Transverse colon (tissue), 4 donors: ENCODE measurements around the gene CCNY. TPM values are rescaled to one million over a fixed set of nuclear protein-coding genes. Genes with fewer than 3 reads are reported as not detected.

ENCODE experiments used
- DNase-seq: peaks from one replicate; pipeline ENCODE4 v3.0.0-alpha.2; 2019
- H3K27ac ChIP-seq, 4 donors: fragments of 200-600 bp; sonication (generic); 2 replicates each; pipeline ENCODE4 v1.5.1; 2016 to 2018; ENCODE audit warnings: inconsistent platforms in 4 of 4
- H3K27me3 ChIP-seq: fragments of 200-600 bp; sonication (generic); 2 replicates; pipeline ENCODE4 v1.5.1; 2017; ENCODE audit warnings: inconsistent platforms
- H3K36me3 ChIP-seq, 4 donors: fragments of 200-600 bp; sonication (generic); 2 replicates each; pipeline ENCODE4 v1.5.1; 2017 to 2019; ENCODE audit warnings: inconsistent platforms in 4 of 4
- H3K4me1 ChIP-seq, 4 donors: fragments of 200-600 bp; sonication (generic); 2 replicates each; pipeline ENCODE4 v1.5.1; 2017 to 2020; ENCODE audit warnings: inconsistent platforms in 4 of 4
- H3K4me3 ChIP-seq, 4 donors: fragments of 200-600 bp; sonication (generic); 1 replicate in 1 of 4; 2 replicates in 3 of 4; pipeline versions ENCODE4 v1.5.1 to v1.6.1; 2017 to 2019; ENCODE audit warnings: inconsistent platforms in 4 of 4
- H3K9me3 ChIP-seq, 2 donors: fragments of 200-600 bp; sonication (generic); 2 replicates each; pipeline ENCODE4 v1.5.1; 2017 to 2019; ENCODE audit warnings: inconsistent platforms in 2 of 2
- CTCF ChIP-seq, 5 experiments: fragments of 200-600 bp in 3 of 5; fragments of 450-650 bp in 2 of 5; sonication (generic) in 3 of 5; IDR thresholded peaks; 1 replicate in 2 of 5; 2 replicates in 3 of 5; pipeline ENCODE4 v1.5.1; 2016 to 2017; ENCODE audit warnings: antibody characterized with exemption in 5 of 5, inconsistent platforms in 3 of 5, mild to moderate bottlenecking in 2 of 5, moderate library complexity in 1 of 5
- EP300 ChIP-seq: sonication (generic); formaldehyde crosslinking; IDR thresholded peaks from one replicate; pipeline ENCODE4 v1.6.1; 2017; ENCODE audit warnings: antibody characterized with exemption, low read depth
- POLR2A ChIP-seq: fragments of 450-650 bp; IDR thresholded peaks from one replicate; pipeline ENCODE4 v1.6.1; 2016; ENCODE audit warnings: antibody characterized with exemption, mild to moderate bottlenecking, moderate library complexity
- POLR2AphosphoS5 ChIP-seq, 3 donors: sonication (generic); formaldehyde crosslinking; IDR thresholded peaks; one replicate each; pipeline ENCODE4 v1.6.1; 2016; ENCODE audit warnings: antibody characterized with exemption in 3 of 3
- WGBS, 2 donors: methylation state at CpG; one replicate each; pipeline ENCODE4 v1.1.5; 2018; ENCODE audit warnings: low coverage in 1 of 2; 5-methylcytosine and 5-hydroxymethylcytosine counted together
- in situ Hi-C, 4 donors: fragments of 200-750 bp; cut with MboI; loops; one replicate each; pipeline versions ENCODE4 v1.15.0 to v1.15.1; 2017; ENCODE audit warnings: low sequenced_read_pairs in 3 of 4, low pct_ligation_motif_present in 1 of 4, low pct_unique_long_range_greater_than_20kb in 1 of 4
- intact Hi-C: fragments of 100-400 bp; cut with DNase I; formaldehyde crosslinking; loops from one replicate; pipeline ENCODE4 v1.15.1; 2023; ENCODE audit warnings: low total_unique reads
- total RNA-seq, 4 donors: library from RNA; depleted of rRNA; stranded (reverse); fragments of >200 nt; gene quantifications; one replicate each; pipeline ENCODE4 v1.1.0, GENCODE V29; 2016

Gene CCNY
- total RNA-seq, 4 donors from 2014 or later: 19.5 to 53.9 (median 41.4) TPM

- H3K36me3 ChIP-seq: peaks cover 0 to 6% (median 0%) of the 10 kb centered on the region in 4 donors
- 76% methylated on average over 4 of the region's 4 CpGs; no CpG with 5 or more reads in 1 of the 2 donors for WGBS, 2 donors
- H3K4me1 ChIP-seq: no peaks in the 10 kb centered on the region
- H3K27ac ChIP-seq: no peak overlapping the region
- H3K9me3 ChIP-seq: no peaks in the 10 kb centered on the region
- in situ Hi-C loops: no loop called here
- no peak for DNase-seq
- no peak overlapping the region for H3K4me3 ChIP-seq
- TF ChIP-seq POLR2AphosphoS5 (IDR thresholded peaks at IDR 0.05) (no peak), CTCF (IDR thresholded peaks at IDR 0.05) (no peak), EP300 (no peak), POLR2A (no peak)
- no peaks in the 10 kb centered on the region for H3K27me3 ChIP-seq
- intact Hi-C loops: no loop called here
These were observed 19.9 kb upstream of the CCNY start for GRCh38 chr10:35316218-35316967.

DNA sequence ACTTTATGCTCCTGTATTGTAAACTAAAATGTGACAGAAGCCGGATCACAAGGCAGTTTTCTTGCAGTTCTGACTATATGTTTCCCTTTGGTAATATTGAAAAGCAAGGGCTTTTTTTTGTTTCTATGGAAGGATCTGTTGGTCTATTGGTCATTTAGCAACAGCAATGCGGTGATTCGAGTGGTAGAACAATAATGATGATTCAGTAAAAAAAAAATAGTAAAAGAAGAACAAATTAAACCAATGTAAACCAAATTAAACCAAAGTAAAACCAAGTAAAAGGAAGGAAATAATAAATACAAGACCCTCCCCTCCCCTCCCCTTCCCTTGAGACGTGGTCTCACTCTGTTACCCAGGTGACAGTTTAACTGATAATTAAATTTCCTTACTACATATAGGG is 17.8 kb upstream of the CCNY start:
- Histone ChIP-seq H3K4me1 (no peaks in the 10 kb centered on the region), H3K4me3 (no peak overlapping the region), H3K27ac (no peak overlapping the region), H3K36me3 (peaks cover 0 to 13% (median 0%) of the 10 kb centered on the region in 4 donors), H3K27me3 (no peaks in the 10 kb centered on the region), H3K9me3 (peaks cover 0 to 7% of the 10 kb centered on the region in 2 donors)
- in situ Hi-C loops (no loop called here), intact Hi-C loops (no loop called here)
- no peak for TF ChIP-seq POLR2A
- no peak for TF ChIP-seq EP300
- no peak for TF ChIP-seq POLR2AphosphoS5 (IDR thresholded peaks at IDR 0.05)
- no peak for TF ChIP-seq CTCF (IDR thresholded peaks at IDR 0.05)
- no peak for DNase-seq
- WGBS, 2 donors: 87 to 94% methylated on average over 3 to 4 of the region's 4 CpGs

GRCh38 chr10:35320341-35320740 is 16.0 kb upstream of the CCNY start:
- no peaks in the 10 kb centered on the region for H3K4me1 ChIP-seq
- intact Hi-C loops: loop anchor here (10.0 kb wide), 1 partner anchor 1976 kb away; no protein-coding TSS in a partner anchor
- peaks cover 0 to 9% (median 0%) of the 10 kb centered on the region in 4 donors for H3K36me3 ChIP-seq
- no peak for TF ChIP-seq EP300
- TF ChIP-seq POLR2A: no peak
- no peak for TF ChIP-seq CTCF (IDR thresholded peaks at IDR 0.05)
- no peak for TF ChIP-seq POLR2AphosphoS5 (IDR thresholded peaks at IDR 0.05)
- DNase-seq: no peak
- no peak overlapping the region for H3K27ac ChIP-seq
- 94 to 100% methylated on average over 1 of the region's 1 CpG for WGBS, 2 donors
- H3K27me3 ChIP-seq: no peaks in the 10 kb centered on the region
- H3K9me3 ChIP-seq: peaks cover 0 to 7% of the 10 kb centered on the region in 2 donors
- in situ Hi-C loops: no loop called here
- H3K4me3 ChIP-seq: no peak overlapping the region

- no peak for TF ChIP-seq POLR2A
- no peak for TF ChIP-seq EP300
- no peak for TF ChIP-seq POLR2AphosphoS5 (IDR thresholded peaks at IDR 0.05)
- no peak for TF ChIP-seq CTCF (IDR thresholded peaks at IDR 0.05)
- DNase-seq: no peak
- Histone ChIP-seq H3K4me3 (no peak overlapping the region), H3K27me3 (no peaks in the 10 kb centered on the region), H3K27ac (no peak overlapping the region), H3K36me3 (peaks cover 0 to 7% (median 0%) of the 10 kb centered on the region in 4 donors), H3K4me1 (peaks cover 0 to 3% (median 0%) of the 10 kb centered on the region in 4 donors), H3K9me3 (peaks cover 0 to 7% of the 10 kb centered on the region in 2 donors)
- WGBS, 2 donors: 97 to 100% methylated on average over 4 to 5 of the region's 5 CpGs
- in situ Hi-C loops: no loop called here
- intact Hi-C loops: loop anchor here (10.0 kb wide), 1 partner anchor 1978 kb away; no protein-coding TSS in a partner anchor
These were observed 13.7 kb upstream of the CCNY start for GRCh38 chr10:35322636-35323035.
